ENCODE measurements around the gene DESI2.

DNA sequence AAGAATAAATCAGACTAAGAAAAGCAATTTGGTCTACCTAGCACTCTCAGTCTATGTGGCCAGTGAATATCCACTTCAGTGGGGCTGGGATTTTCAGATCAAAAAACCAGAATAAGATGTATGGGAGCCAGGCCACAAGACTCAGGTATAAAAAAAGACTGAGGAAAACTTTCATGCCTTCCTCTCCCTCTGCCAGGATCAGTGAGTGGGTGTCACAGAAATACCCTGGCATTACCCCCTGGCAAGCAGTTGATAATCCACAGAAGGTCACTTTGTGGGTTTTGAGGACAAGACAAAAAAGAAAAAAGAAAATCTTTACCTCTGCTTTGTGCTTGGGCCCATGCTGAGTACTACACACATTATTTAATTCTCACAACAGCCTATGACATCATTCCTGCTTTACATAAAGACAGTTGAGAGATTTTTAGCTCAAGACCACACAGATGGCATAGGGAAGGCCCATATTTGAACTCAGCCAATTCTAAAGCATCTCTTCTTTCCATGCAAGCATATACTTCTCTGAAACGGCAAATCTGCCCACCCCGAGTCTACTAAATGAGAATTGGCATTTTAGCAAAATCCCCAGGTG, 57.6 kb downstream of the DESI2 start:
- TF ChIP-seq POLR2A (IDR thresholded peaks at IDR 0.05): no peak
- TF ChIP-seq, protein P1, sequence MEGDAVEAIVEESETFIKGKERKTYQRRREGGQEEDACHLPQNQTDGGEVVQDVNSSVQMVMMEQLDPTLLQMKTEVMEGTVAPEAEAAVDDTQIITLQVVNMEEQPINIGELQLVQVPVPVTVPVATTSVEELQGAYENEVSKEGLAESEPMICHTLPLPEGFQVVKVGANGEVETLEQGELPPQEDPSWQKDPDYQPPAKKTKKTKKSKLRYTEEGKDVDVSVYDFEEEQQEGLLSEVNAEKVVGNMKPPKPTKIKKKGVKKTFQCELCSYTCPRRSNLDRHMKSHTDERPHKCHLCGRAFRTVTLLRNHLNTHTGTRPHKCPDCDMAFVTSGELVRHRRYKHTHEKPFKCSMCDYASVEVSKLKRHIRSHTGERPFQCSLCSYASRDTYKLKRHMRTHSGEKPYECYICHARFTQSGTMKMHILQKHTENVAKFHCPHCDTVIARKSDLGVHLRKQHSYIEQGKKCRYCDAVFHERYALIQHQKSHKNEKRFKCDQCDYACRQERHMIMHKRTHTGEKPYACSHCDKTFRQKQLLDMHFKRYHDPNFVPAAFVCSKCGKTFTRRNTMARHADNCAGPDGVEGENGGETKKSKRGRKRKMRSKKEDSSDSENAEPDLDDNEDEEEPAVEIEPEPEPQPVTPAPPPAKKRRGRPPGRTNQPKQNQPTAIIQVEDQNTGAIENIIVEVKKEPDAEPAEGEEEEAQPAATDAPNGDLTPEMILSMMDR (IDR thresholded peaks at IDR 0.05): no peak

All from thyroid gland (tissue), 4 donors.